ENCODE data around the gene FOXG1. TPM values are rescaled to one million over a fixed set of nuclear protein-coding genes. Genes with fewer than 3 reads are reported as not detected.

FOXG1 gene
- total and polyA plus RNA-seq, 2 experiments from 2014 or later: 0.15 TPM; not detected in 1

- peaks cover 100% of the 10 kb centered on the region for H3K27me3 ChIP-seq
- no peaks in the 10 kb centered on the region for H3K36me3 ChIP-seq
- H3K4me3 ChIP-seq: no peak overlapping the region
- no peaks in the 10 kb centered on the region for H3K9me3 ChIP-seq (ENCODE audit: low read depth)
- TF ChIP-seq CTCF (IDR thresholded peaks at IDR 0.05; ENCODE audit: low read depth, low read length): no peak
- H3K4me1 ChIP-seq (ENCODE audit: low read depth): no peaks in the 10 kb centered on the region
- no peak overlapping the region for H3K27ac ChIP-seq
- DNase-seq (ENCODE audit: low read depth in 1 of 2, low spot score in 1 of 2): no peak
These were observed 10.1 kb downstream of the FOXG1 start for GRCh38 chr14:28776482-28777266.

- Histone ChIP-seq H3K27me3 (peaks cover 100% of the 10 kb centered on the region), H3K4me1 (ENCODE audit: low read depth) (no peaks in the 10 kb centered on the region), H3K9me3 (ENCODE audit: low read depth) (no peaks in the 10 kb centered on the region), H3K4me3 (no peak overlapping the region), H3K27ac (no peak overlapping the region), H3K36me3 (no peaks in the 10 kb centered on the region)
- DNase-seq (ENCODE audit: low read depth in 1 of 2, low spot score in 1 of 2): no peak
- TF ChIP-seq CTCF (IDR thresholded peaks at IDR 0.05; ENCODE audit: low read depth, low read length): no peak
These were observed 11.0 kb downstream of the FOXG1 start for GRCh38 chr14:28777471-28778137.

GRCh38 chr14:28778138-28779117, 11.8 kb downstream of the FOXG1 start:
- Histone ChIP-seq H3K9me3 (ENCODE audit: low read depth) (no peaks in the 10 kb centered on the region), H3K27me3 (peaks cover 100% of the 10 kb centered on the region), H3K36me3 (no peaks in the 10 kb centered on the region), H3K4me3 (no peak overlapping the region), H3K4me1 (ENCODE audit: low read depth) (no peaks in the 10 kb centered on the region), H3K27ac (no peak overlapping the region)
- TF ChIP-seq CTCF (IDR thresholded peaks at IDR 0.05; ENCODE audit: low read depth, low read length): no peak
- no peak for DNase-seq (ENCODE audit: low read depth in 1 of 2, low spot score in 1 of 2)

GRCh38 chr14:28779456-28779855, 12.9 kb downstream of the FOXG1 start:
- Histone ChIP-seq H3K36me3 (no peaks in the 10 kb centered on the region), H3K27ac (no peak overlapping the region), H3K4me1 (ENCODE audit: low read depth) (no peaks in the 10 kb centered on the region), H3K27me3 (peaks cover 100% of the 10 kb centered on the region), H3K9me3 (ENCODE audit: low read depth) (no peaks in the 10 kb centered on the region), H3K4me3 (no peak overlapping the region)
- no peak for TF ChIP-seq CTCF (IDR thresholded peaks at IDR 0.05; ENCODE audit: low read depth, low read length)
- no peak for DNase-seq (ENCODE audit: low read depth in 1 of 2, low spot score in 1 of 2)

Measured in cardiac muscle cell (in vitro differentiated cells and primary cell).